Epidermal melanocyte (primary cell): ENCODE results near the gene MYL6.

Experiments
- DNase-seq: peaks from one replicate; pipeline ENCODE4 v3.0.0; 2011; ENCODE audit warnings: low spot score; ENCODE audit not compliant: insufficient read length

Gene MYL6

GRCh38 chr12:56129206-56129941, 28.8 kb upstream of the MYL6 start:
- no peak for DNase-seq

- no peak for DNase-seq
Observed at GRCh38 chr12:56129942-56130495, 28.1 kb upstream of the MYL6 start.

GRCh38 chr12:56130876-56131275, 27.3 kb upstream of the MYL6 start:
- DNase-seq = no peak

GRCh38 chr12:56134897-56135296, 23.3 kb upstream of the MYL6 start:
- no peak for DNase-seq

GRCh38 chr12:56137853-56138571, 20.1 kb upstream of the MYL6 start:
- no peak for DNase-seq

GRCh38 chr12:56141946-56142784, 16.0 kb upstream of the MYL6 start:
- no peak for DNase-seq

- DNase-seq = no peak
Observed at GRCh38 chr12:56143217-56143616, 14.9 kb upstream of the MYL6 start.

- DNase-seq = no peak
Observed at GRCh38 chr12:56143870-56144269, 14.3 kb upstream of the MYL6 start.

GRCh38 chr12:56145217-56145616, 12.9 kb upstream of the MYL6 start:
- no peak for DNase-seq

- no peak for DNase-seq
Observed at GRCh38 chr12:56146492-56147460, 11.4 kb upstream of the MYL6 start.

GRCh38 chr12:56150563-56150962, 7.6 kb upstream of the MYL6 start:
- DNase-seq = no peak

GRCh38 chr12:56151672-56152131, 6.5 kb upstream of the MYL6 start:
- DNase-seq = no peak

GRCh38 chr12:56152132-56152755, 5.9 kb upstream of the MYL6 start, which contains the start of gene MYL6B:
Gene MYL6B, plus strand, starts transcription at chr12:56152587. Its CDS starts 1,332 bp downstream, at chr12:56153919.
- peak; percentile 94 for DNase-seq

GRCh38 chr12:56152756-56153677, 5.1 kb upstream of the MYL6 start:
- DNase-seq = no peak

- DNase-seq = no peak
Observed at GRCh38 chr12:56153678-56154065, 4.5 kb upstream of the MYL6 start.

- DNase-seq = no peak
Observed at GRCh38 chr12:56154246-56154771, 3.9 kb upstream of the MYL6 start.

- no peak for DNase-seq
Observed at GRCh38 chr12:56154818-56155217, 3.3 kb upstream of the MYL6 start.

GRCh38 chr12:56155256-56155845, 2.8 kb upstream of the MYL6 start:
- no peak for DNase-seq
